SK-MEL-5 (cell line): ENCODE results near the gene KLHL18. TPM values are rescaled to one million over a fixed set of nuclear protein-coding genes. Genes with fewer than 3 reads are reported as not detected.
"Not testable (repeated sequence)": the region's sequence is repeated elsewhere in the genome, so short reads cannot be mapped to it uniquely, and the experiment has no call there.

Experiments used
- DNase-seq: peaks from one replicate; pipeline ENCODE4 v3.0.0-alpha.2; 2016; ENCODE audit warnings: low read depth, low spot score
- in situ Hi-C: cut with HindIII; loops from 2 replicates; pipeline ENCODE4 v1.10.0; 2016; ENCODE audit warnings: low sequenced_read_pairs, high pct_unique_total_duplicates, low pct_unique_long_range_greater_than_20kb
- total RNA-seq: library from RNA; depleted of rRNA; stranded (reverse); fragments of >200 nt; shearing (Covaris generic); gene quantifications from 2 replicates; pipeline ENCODE4 v1.2.3, GENCODE V29; 2014

KLHL18 gene
- total RNA-seq, 1 experiment from 2014 or later = 14.9 TPM

GRCh38 chr3:47266709-47267489 is 15.8 kb upstream of the KLHL18 start:
- in situ Hi-C loops = no loop called here
- peak; percentile 28 for DNase-seq

DNA sequence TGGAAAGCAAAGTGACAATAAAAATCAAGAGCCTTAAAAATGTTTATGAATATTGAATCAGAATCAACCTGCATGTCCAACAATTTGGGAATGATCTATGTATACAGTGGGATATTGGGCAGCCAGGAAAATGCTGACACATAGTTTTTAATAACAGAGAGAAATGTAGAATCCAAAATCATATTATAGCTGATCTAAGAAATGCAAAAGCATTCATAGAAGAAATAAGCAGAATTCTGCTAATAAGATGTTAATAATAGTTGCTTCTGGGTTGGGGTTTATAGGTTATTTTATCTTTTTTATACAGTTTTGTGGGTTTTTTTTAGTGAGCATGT is 15.3 kb upstream of the KLHL18 start:
- no peak for DNase-seq
- in situ Hi-C loops = no loop called here

GRCh38 chr3:47270526-47270925 is 12.2 kb upstream of the KLHL18 start:
- in situ Hi-C loops = no loop called here
- no peak for DNase-seq

DNA sequence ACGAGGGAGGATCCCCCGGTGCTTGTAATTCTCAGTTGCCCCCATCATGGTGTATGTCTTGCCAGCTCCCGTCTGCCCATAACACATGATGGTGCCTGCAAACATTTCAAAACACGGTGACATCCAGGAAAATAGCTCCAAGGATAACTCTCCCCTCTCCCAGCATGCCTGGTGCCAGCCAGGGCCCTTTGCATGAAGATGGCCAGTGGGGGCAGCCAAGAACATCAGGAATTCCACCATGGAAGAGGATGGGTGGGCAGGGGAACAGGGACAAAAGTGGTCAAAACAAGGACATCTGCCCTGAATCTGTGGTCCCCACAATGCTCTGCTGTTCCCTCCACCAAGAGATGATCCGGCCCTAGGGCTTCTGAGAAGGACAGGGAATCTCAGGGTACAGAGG is 9.2 kb upstream of the KLHL18 start:
- DNase-seq = no peak
- in situ Hi-C loops = no loop called here

GRCh38 chr3:47274652-47275051 is 8.1 kb upstream of the KLHL18 start:
- DNase-seq = no peak
- in situ Hi-C loops = no loop called here

GRCh38 chr3:47276558-47276957 is 6.2 kb upstream of the KLHL18 start:
- DNase-seq = no peak
- in situ Hi-C loops = no loop called here

DNA sequence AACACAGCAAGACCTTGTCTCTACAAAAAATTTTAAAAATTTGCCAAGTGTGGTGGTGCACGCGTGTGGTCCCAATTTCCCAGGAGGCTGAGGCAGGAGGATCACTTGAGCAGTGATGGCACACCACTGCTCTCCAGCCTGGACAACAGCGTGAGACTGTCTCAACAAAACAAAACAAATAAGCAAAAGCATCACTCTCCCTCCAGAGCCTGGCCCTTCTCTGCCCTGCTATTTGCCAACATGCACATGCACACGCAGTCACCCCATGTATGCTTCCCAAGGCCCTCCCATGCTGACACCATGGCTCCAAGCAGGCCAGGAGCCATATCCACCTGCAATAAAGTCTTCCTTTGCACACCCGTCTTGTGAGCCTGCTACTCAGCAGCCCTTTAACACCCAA is 2.2 kb upstream of the KLHL18 start:
- no peak for DNase-seq
- in situ Hi-C loops = no loop called here

GRCh38 chr3:47283193-47283537 is 421 bp downstream of the KLHL18 start:
- in situ Hi-C loops = no loop called here
- no peak for DNase-seq

DNA sequence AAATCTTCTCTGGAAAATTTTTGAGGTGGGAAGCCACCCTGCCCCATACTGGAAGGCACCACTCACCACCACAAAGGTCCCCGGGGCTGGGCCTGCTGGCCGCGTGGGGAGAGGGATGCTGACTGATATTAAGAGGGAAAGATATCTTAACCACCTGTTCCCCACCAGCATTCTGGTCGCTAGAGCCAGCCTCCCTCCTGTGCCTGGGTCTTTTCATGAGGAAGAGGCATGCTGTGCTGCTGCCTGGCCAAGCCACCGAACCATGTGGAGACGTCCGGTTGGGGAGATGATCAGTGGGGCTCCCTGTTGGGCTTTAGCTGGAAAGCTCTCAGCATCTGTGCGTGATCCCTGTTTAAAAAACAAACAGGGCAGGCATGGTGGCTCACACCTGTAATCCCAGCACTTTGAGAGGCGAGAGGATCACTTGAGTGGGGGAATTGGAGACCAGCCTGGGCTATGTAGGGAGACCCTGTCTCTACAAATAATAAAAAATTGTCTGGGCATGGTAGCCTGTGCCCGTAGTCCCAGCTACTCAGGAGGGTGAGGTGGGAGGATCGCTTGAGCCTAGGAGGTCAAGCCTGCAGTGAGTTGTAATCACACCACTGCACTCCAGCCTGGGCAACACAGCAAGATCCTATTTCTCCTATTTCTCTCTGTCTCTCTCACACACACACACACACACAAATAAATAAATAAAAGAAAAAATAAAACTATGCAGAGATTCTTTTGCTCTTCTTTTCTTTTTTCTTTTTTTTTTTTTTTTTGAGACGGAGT is 1.0 kb downstream of the KLHL18 start:
- in situ Hi-C loops = no loop called here

DNA sequence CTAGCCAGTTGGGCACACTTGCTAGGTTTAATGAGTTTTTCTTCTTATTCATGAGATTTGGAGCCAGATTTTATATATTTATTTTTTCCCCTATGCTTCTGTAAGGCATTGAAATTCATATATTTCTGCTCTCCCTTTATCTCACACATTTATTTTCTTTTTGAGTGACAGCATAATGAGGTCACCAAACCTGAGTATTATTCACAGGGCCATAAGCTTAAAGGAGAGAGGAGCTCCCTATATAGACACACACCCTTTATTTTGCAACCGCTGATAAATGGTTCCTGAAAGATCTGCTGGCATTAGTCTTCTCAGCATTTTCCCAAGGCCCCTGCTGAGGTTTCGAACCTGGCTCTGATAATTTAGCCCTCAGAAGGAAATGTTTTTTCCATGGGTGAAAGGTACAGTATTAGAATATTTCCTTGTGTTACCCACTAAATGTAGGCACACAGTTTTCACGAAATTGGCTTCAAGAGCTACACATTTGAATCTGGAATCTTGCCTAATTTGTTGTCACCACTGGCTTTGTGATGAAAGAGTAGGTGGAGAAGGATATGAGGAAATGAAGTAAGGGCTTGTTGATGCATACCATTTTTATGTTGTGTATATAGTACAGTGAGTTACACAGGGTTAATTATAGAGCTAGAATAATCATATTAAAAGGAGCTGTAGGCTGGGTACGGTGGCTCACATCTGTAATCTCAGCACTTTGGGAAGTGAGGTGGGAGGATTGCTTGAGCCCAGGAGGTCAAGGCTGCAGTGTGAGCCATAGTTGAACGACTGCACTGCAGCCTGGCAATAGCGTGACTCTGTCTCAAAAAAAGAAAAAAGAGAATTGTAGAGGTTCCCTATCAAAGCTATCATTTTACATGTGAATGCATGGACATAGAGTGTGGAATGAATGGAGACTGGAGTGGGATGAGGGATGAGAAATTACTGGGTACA is 6.5 kb downstream of the KLHL18 start:
- in situ Hi-C loops = no loop called here
- DNase-seq = no peak

More for the DNA sequence above, 1.0 kb downstream of the KLHL18 start:
- no peak for DNase-seq

DNA sequence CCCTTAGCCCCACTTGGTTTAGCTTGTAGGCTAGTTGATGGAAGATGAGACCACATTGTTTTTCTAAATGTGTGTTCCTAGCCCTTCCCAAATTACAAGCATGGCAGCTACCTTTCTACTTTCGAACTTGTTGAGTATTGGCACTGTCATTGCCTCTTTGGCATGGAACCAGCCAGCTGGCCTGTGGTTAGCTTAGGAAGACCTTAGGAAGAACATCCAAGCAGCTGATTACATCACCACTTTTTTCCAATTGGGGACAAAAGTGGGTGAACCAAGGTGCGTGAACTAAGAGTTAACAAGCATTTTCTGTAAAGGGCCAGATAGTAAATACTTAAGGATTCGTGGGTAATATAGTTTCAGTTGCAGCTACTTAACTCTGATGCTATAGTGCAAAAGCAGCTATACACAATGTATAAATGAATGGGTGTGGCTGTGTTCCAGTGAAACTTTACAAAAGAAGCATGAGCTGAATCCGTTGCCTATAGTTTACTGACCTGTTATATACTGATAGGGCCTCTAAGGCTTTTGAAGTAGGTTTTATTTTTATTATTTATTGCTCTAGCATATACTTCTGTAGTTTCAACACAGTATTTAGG is 8.5 kb downstream of the KLHL18 start:
- in situ Hi-C loops = no loop called here
- no peak for DNase-seq

DNA sequence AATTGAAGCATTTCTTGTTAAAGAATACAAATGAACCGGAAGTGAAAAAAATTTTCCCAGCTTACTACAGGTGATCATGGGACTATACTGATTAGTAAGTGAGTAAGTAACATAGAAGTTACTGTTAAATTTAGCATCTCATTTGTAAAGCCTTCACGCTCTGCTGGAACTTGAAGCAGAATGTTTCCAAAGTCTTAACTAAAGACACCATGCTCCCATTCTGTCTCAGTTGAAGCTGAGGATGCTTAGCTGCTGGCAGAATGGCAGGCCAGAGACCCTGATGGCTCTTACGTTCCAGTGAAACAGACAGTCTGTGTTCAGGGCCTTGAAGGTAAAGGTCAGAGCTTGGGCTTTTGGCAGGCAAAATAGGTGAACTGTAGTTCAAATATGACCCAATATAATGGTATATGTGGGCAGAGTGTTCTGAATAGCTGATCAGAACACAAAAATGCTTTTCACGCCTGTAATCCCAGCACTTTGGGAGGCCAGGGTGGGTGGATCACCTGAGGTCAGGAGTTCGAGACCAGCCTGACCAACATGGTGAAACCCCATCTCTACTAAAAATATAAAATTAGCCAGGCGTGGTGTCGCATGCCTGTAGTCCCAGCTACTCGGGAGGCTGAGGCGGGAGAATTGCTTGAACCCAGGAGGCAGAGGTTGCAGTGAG is 9.1 kb downstream of the KLHL18 start:
- DNase-seq, in situ Hi-C loops: not testable (repeated sequence)

DNA sequence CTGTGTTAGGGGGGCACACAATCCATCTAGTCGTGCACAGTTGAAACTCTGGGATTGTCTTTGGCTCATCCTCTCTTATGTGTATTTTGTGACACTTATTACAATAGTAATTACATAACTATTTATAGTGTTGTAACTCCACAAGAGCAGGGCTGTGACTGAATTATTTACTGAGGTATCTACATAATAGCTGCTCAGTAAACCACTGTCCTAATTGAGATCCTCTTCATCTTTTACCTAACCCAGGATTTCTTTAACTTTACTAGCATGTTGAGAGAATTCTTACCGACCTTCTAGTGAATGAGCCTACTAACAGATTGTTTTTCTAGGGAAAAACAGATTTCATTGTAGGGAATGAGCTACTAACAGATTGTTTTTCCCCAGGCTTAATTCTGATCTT is 11.1 kb downstream of the KLHL18 start:
- in situ Hi-C loops = no loop called here
- no peak for DNase-seq

- no peak for DNase-seq
- in situ Hi-C loops = no loop called here
These were observed 11.6 kb downstream of the KLHL18 start for GRCh38 chr3:47294392-47294791.

- in situ Hi-C loops = no loop called here
- no peak for DNase-seq
These were observed 12.6 kb downstream of the KLHL18 start for GRCh38 chr3:47295322-47295721.

- in situ Hi-C loops = no loop called here
- DNase-seq = no peak
These were observed 13.2 kb downstream of the KLHL18 start for GRCh38 chr3:47295976-47296375.

DNA sequence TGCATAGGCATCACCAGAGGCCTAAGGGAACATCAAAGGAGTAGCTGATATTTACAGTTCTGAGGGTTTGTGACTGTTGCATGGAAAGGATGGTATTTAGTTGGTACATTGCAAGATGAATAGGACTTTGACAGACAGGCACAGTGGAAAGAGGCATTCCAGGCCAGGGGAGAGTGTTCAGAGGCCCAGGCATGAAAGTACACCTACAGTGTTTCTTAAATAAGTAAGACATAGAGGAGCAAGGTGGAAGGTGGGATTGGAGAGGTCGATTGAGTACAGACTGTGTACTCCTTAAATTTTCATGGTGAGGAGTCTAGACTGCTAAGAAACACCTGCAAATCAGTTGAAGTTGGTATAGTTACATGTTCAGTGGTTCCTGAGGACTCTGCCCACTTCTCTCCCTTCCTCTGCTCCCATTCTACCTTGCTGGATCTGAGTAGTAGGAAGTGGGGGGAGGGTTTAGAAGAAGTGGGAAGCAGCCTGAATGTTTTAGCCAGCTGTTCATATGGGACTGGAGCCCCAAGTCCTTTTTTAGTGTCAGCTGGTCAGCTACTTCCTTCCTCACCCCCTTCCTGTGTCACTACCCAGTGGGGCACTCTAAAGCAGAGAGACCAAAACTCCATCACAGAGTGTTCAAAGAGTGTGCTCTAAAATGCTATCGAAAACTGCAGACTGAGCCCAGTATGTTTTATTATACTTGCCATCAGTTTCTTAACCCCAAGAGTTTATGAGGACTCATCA is 14.0 kb downstream of the KLHL18 start:
- in situ Hi-C loops = no loop called here
- DNase-seq = no peak
